GM21786 (cell line): Measurements from ENCODE around the gene CLPTM1.

ENCODE experiments used
- ATAC-seq: cut with Tn5 transposase; IDR thresholded peaks from one replicate; pipeline ENCODE4 v1.9.1; 2021; ENCODE audit not compliant: unreplicated experiment

The CLPTM1 gene

GRCh38 chr19:45008552-45008951 is 53.4 kb downstream of the CLPTM1 start:
- no peak for ATAC-seq

GRCh38 chr19:45009625-45010255 is 54.6 kb downstream of the CLPTM1 start:
- ATAC-seq = no peak

- ATAC-seq = no peak
Measured at GRCh38 chr19:45010306-45010705, 55.1 kb downstream of the CLPTM1 start.

GRCh38 chr19:45011959-45012358 is 56.8 kb downstream of the CLPTM1 start:
- ATAC-seq = no peak

- peak; percentile 64 for ATAC-seq
Measured at GRCh38 chr19:45016388-45017314, 61.5 kb downstream of the CLPTM1 start.

DNA sequence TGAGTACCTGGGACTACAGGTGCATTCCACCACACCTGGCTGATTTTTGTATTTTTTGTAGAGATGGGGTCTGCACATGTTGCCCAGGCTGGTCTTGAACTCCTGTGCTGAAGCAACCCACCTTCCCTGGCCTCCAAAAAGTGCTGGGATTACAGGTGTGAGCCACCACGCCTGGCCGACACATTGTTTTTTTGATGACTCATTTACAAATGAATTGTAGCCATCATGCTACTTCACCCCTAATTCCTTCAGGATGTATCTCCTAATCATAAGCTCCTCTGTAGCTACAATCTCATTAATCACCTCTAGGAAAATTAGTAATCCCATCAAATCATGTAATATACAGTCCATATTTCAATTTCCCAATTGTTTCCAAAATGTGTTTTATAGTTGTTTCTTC is 64.0 kb downstream of the CLPTM1 start:
- ATAC-seq = no peak

GRCh38 chr19:45020071-45020470 is 64.9 kb downstream of the CLPTM1 start:
- ATAC-seq = no peak

GRCh38 chr19:45021971-45022370 is 66.8 kb downstream of the CLPTM1 start:
- ATAC-seq = no peak

DNA sequence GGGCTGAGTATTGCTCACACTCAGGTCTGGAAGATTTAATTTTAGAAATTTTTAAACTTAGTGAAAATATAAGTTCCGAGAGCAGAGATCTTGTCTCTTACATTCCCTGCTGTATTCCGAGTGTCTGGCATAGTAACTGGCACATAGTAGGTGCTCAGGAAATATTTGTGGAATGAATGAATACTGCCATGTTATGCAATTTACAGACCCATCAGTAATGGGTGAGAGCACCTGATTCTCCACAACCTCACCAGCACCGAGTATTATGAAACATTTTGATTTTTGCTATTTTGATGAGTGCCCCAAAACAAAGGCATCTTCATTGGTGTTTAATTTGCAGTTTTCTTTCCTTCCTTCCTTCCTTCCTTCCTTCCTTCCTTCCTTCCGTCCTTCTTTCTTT is 67.9 kb downstream of the CLPTM1 start:
- no peak for ATAC-seq

- ATAC-seq = no peak
Measured at GRCh38 chr19:45025264-45025663, 70.1 kb downstream of the CLPTM1 start.

- no peak for ATAC-seq
Measured at GRCh38 chr19:45027371-45027770, 72.2 kb downstream of the CLPTM1 start.

GRCh38 chr19:45030825-45031224 is 75.6 kb downstream of the CLPTM1 start:
- no peak for ATAC-seq

DNA sequence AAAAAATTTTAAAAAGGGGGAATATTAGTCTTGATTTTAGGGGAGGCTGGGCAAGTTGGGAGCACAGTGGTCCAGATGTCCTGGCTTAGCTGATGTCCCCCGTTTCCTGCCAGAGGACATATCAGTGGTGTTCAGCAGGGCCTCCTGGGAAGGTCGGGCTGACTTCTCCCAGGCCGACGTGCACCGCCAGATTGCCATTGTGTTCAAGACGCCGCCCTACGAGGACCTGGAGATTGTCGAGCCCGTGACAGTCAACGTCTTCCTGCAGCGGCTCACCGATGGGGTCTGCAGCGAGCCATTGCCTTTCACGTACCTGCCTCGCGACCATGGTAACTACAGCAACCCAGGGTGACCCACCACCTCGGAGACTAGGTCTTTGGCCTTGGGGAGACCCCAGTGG is 77.2 kb downstream of the CLPTM1 start:
- ATAC-seq = no peak

DNA sequence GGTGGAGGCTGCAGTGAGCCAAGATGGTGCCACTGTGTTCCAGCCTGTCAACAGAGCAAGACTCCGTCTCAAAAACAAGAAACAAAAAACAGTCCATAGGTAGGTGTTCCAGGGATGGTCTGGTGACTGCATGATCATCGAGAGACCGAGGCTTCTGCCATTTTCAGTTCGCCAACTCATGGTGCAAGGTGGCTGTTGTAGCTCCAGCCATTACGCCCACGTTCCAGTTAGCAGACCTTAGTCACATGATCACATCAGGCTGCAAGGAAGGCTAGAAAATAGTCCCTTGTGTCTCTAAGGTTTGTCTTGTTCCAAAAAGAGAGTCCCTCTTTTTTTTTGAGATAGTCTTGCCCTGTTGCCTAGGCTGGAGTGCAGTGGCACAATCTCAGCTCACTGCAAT is 80.6 kb downstream of the CLPTM1 start:
- no peak for ATAC-seq

- ATAC-seq = no peak
Measured at GRCh38 chr19:45037393-45038169, 82.4 kb downstream of the CLPTM1 start.

DNA sequence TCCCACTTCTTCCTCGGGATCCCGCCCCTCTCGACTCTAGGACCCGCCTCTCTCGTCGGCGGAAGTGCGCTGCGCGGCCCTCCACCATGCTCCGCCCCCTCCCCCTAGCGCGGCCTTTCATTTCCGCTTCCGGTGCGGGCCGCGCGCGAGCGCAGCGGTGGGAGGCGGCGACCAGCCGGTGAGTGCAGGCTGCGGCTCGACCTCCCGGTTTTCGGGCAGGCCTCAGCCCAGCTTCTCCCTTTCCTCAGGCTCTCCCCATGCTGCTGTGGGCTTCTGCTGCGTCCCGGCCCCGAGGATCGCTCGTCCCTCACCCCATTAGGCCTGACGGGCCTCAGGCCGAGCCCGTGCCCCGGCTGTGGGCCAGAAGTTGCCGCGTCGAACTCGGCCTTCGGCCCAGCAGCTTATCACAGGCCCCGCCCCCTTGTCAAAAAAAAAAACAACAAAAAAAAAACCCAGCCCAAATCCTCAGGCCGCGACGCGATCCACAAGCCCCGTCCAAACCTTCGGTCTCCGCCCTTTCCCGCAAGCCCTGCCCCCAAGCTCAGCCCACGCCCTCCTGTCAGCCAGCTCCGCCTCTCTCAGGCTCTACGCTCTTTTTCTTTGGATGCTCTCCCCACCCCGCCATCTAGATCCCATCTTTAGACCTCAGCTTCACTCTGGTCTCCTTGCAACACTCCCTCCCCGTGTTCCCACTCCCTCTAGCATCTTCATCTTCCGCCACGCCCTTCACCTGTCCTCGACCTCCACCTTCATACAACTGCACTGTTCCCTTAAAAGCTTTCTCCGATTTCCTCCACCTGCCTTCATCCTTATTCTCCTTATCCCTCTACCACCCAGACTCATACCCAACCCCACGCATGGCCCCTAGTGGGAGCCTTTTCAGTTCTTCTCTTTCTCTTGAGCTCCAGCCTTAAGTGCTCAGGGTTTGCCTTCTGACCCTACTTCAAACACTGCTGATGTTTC is 84.0 kb downstream of the CLPTM1 start, which contains the start of gene CLASRP:
CLASRP (plus strand) TSS at position 115 of the 963 bp plus-strand sequence. CDS start 1,168 bp downstream, outside the sequence.
- ATAC-seq = peak; percentile 78

DNA sequence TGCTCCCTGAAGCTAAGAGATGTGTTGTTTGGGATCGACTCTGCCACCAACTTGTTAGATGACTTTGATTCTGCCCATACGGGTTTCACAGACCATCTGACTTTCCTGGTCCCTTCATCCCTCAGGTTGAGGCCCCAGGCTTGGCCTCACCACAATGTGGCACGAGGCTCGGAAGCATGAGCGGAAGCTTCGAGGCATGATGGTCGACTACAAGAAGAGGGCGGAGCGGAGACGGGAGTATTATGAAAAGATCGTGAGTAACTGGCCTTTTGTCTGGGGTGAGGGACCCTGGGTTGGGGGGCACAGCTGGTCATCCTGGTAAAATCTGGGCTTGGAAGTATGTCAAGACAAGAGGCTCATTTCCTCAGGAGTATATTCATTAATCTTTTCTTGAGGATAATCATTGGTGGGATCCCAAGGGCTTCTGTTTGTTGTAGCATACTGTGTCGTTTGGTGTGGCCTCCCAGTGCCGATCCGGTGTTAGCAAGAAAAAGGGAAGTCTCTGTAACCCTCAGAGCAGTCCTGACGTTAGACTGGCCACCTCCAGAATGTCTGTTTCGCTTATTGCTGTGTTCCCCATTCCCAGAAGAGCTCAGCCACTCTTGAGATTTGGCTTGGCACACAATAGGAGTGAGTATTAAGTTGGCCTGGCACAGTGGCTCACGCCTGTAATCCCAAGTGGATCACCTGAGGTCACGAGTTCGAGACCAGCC is 85.0 kb downstream of the CLPTM1 start:
- ATAC-seq = no peak

DNA sequence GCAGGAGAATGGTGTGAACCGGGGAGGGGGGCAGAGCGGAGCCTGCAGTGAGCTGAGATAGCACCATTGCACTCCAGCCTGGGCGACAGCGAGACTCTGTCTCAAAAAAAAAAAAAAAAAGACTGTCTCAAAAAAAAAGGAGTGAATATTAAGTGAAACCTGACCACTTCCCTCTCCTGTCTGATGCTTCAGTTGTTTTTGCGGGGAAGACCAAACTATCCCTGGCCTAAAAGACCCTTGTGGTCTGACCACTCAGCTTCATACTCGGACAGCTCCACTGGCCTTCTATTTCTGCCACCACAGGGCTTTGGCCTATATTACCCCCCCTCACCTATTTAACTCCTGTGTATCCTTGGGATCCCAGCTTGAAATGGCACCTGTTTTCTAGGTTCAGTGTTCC is 85.9 kb downstream of the CLPTM1 start:
- no peak for ATAC-seq
